CD4-positive, CD25-positive, alpha-beta regulatory T cell (primary cell): Measurements from ENCODE around the gene MGAT3. TPM values are rescaled to one million over a fixed set of nuclear protein-coding genes. Genes with fewer than 3 reads are reported as not detected.

Experiments used
- ATAC-seq, 2 donors: fragments of 150-1000 bp; cut with Tn5 transposase; one replicate each; pipeline ENCODE4 v1.10.0; 2021; ENCODE audit warnings: low read depth in 2 of 2, moderate number of reproducible peaks in 2 of 2, moderate library complexity in 1 of 2
- DNase-seq, 3 donors: peaks; one replicate each; pipeline versions ENCODE4 v3.0.0 to v3.0.0-alpha.2; 2012 to 2022; ENCODE audit warnings: mixed read lengths in 1 of 3
- H3K27ac ChIP-seq: one replicate; pipeline ENCODE4 v1.7.0; 2013; ENCODE audit warnings: mild to moderate bottlenecking, low read length; ENCODE audit not compliant: insufficient read depth, poor library complexity, severe bottlenecking
- H3K27me3 ChIP-seq: one replicate; pipeline ENCODE4 v1.7.0; 2013; ENCODE audit warnings: low read length; ENCODE audit not compliant: control insufficient read depth, insufficient read depth
- H3K36me3 ChIP-seq: one replicate; pipeline ENCODE4 v1.7.0; 2013; ENCODE audit warnings: mild to moderate bottlenecking, low read length, moderate library complexity; ENCODE audit not compliant: control insufficient read depth, insufficient read depth
- H3K4me1 ChIP-seq: 2 replicates; pipeline ENCODE4 v1.7.0; 2013; ENCODE audit warnings: mild to moderate bottlenecking, low read length; ENCODE audit not compliant: insufficient read depth, control insufficient read depth, poor library complexity, severe bottlenecking
- H3K4me3 ChIP-seq: one replicate; pipeline ENCODE4 v1.7.0; 2013; ENCODE audit warnings: low read depth, mild to moderate bottlenecking, low read length, moderate library complexity
- H3K9me3 ChIP-seq, 2 experiments: 1 replicate in 1 of 2; 2 replicates in 1 of 2; pipeline ENCODE4 v1.7.0; 2013; ENCODE audit warnings: low read length in 2 of 2, mild to moderate bottlenecking in 1 of 2, moderate library complexity in 1 of 2; ENCODE audit not compliant: control insufficient read depth in 2 of 2
- H3K27ac Mint-ChIP-seq, 3 donors: one replicate each; pipeline ENCODE4 v1.8.0; 2020 to 2022; ENCODE audit warnings: mild to moderate bottlenecking in 3 of 3, mixed read lengths in 3 of 3, moderate library complexity in 2 of 3
- H3K27me3 Mint-ChIP-seq: one replicate; pipeline ENCODE4 v1.8.0; 2022; ENCODE audit warnings: mild to moderate bottlenecking, mixed read lengths
- H3K36me3 Mint-ChIP-seq: one replicate; pipeline ENCODE4 v1.8.0; 2020; ENCODE audit warnings: mixed read lengths
- H3K4me1 Mint-ChIP-seq, 4 donors: one replicate each; pipeline ENCODE4 v1.8.0; 2020 to 2022; ENCODE audit warnings: mixed read lengths in 4 of 4, mild to moderate bottlenecking in 1 of 4
- H3K4me3 Mint-ChIP-seq, 4 donors: one replicate each; pipeline ENCODE4 v1.8.0; 2020 to 2022; ENCODE audit warnings: mild to moderate bottlenecking in 4 of 4, mixed read lengths in 4 of 4, moderate library complexity in 3 of 4
- H3K9me3 Mint-ChIP-seq, 7 donors: one replicate each; pipeline ENCODE4 v1.8.0; 2020 to 2022; ENCODE audit warnings: mixed read lengths in 7 of 7, mild to moderate bottlenecking in 3 of 7, moderate library complexity in 2 of 7
- polyA plus RNA-seq, 4 donors: library from polyadenylated mRNA; unstranded; fragments of 300-500 nt; fragmentation: Illumina TruSeq; gene quantifications; one replicate each; pipeline ENCODE4 v1.2.3, GENCODE V29; 2021
- total RNA-seq: library from RNA; stranded (reverse); gene quantifications from one replicate; pipeline ENCODE4 v1.2.3, GENCODE V29; 2022

Gene MGAT3
- total and polyA plus RNA-seq, 5 donors from 2014 or later, result 0.12 TPM; not detected in 4

DNA sequence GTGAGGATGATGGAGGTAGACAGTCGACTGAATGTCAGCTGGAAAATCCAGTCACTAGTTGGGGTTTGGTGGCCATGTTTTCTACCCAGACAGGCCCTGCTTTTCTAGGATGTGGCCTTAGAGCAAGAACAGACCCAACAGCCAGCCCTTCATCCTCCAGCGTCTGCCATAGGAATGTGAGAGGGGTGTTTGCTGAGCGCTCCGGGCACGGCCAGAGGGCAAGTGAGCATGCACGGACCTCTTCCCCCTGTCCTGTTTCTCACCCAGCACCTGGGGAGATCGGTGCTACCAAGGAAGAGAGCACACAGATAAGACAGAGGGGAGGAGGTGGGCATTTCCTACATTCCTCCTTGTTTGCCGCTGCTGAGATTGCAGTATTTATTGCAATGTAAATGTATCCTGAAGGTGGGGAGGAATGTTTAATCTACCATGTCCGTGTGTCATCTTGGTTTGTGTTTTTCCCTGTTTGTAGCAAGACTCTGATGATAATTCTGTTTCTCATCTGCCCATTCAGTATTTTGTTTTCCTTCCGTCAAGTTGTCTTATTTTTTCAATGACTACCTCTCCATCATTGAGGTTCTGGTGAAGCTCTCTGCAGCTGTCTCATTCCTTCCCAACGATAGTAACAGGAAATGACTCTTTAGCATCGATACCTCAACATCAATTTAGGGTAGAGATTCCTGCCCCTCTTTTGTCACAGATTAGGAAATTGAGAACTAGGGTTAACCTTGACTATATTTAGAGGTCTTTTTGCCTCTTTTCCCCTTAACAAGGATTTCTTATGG is 58.6 kb downstream of the MGAT3 start:
- ATAC-seq, result no peak

DNA sequence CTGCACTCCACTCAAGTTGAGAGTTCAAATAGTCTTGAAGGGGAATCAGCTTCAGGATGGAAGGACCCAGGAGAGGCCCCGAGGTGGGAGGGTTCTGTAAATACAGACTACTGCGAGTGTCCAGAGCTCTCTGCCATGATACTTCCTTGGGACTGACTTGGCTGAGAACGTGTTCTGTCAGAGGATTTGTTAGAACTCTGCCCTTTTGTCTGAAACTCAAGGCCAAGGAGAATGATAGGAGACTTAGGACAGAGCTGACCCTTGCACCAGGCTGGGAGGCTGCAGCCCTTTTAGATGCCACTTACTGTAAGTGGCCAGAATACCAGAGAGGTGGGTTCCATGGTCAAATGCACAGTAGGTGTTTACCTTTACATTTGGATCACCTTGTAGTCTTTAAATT is 60.7 kb downstream of the MGAT3 start:
- Histone ChIP-seq H3K27ac (no peak overlapping the region), H3K36me3 (peaks cover 43% of the 10 kb centered on the region), H3K4me1 (peaks cover 24% of the 10 kb centered on the region), H3K9me3 (no peaks in the 10 kb centered on the region), H3K27me3 (no peaks in the 10 kb centered on the region), H3K4me3 (no peak overlapping the region)
- DNase-seq (no peak), ATAC-seq (no peak)
- peaks cover 6% of the 10 kb centered on the region for H3K27me3 Mint-ChIP-seq
- peaks cover 8 to 39% (median 28%) of the 10 kb centered on the region in 4 donors for H3K4me1 Mint-ChIP-seq
- H3K36me3 Mint-ChIP-seq, result peaks cover 40% of the 10 kb centered on the region
- peak overlapping the region in 2 of 4 donors; percentile 15 to 31 for H3K4me3 Mint-ChIP-seq
- no peak overlapping the region for H3K27ac Mint-ChIP-seq
- peaks cover 0 to 6% (median 0%) of the 10 kb centered on the region in 7 donors for H3K9me3 Mint-ChIP-seq

More for the DNA sequence above, 58.6 kb downstream of the MGAT3 start:
- H3K27me3 Mint-ChIP-seq, result peaks cover 6% of the 10 kb centered on the region
- Histone ChIP-seq H3K4me3 (no peak overlapping the region), H3K9me3 (no peaks in the 10 kb centered on the region), H3K27ac (no peak overlapping the region), H3K27me3 (no peaks in the 10 kb centered on the region), H3K4me1 (peaks cover 9% of the 10 kb centered on the region), H3K36me3 (peaks cover 50% of the 10 kb centered on the region)
- H3K36me3 Mint-ChIP-seq, result peaks cover 34% of the 10 kb centered on the region
- H3K4me1 Mint-ChIP-seq, result peaks cover 3 to 31% (median 20%) of the 10 kb centered on the region in 4 donors
- DNase-seq, result no peak
- H3K27ac Mint-ChIP-seq, result peak overlapping the region in 1 of 3 donors; percentile 63
- peak overlapping the region in 2 of 4 donors; percentile 71 to 75 for H3K4me3 Mint-ChIP-seq
- H3K9me3 Mint-ChIP-seq, result peaks cover 0 to 2% (median 0%) of the 10 kb centered on the region in 7 donors

DNA sequence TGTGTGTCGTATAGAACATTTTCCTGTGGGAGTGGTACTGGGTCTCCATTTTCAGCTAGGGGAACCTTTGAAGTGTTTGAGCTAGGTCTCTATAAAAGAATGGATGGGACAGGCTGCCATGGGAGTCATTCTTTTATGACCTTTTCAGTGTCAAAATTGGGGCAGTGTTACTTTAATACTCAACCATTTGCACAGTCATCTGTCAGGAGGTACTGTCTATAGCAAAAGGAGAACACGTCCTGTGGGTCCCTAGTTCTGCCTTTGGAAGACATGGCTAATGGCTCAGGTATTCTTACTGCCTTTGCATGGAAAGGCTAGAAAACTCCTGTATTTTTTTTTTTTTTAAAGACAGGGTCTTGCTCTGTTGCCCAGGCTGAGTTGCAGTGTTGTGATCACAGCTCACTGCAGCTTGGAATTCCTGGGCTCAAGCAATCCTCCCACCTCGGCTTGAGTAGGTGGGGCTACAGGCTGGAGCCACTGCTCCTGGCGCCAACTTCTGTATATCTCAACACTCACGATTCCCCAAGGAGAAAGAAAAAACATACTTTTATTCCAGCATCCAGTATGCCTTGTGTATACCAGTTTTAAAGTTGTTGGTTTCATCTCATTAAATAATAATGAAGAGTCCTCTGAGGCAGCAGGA is 61.5 kb downstream of the MGAT3 start:
- Histone ChIP-seq H3K4me3 (no peak overlapping the region), H3K36me3 (peaks cover 44% of the 10 kb centered on the region), H3K27ac (no peak overlapping the region), H3K27me3 (no peaks in the 10 kb centered on the region), H3K9me3 (no peaks in the 10 kb centered on the region), H3K4me1 (peaks cover 32% of the 10 kb centered on the region)
- H3K4me3 Mint-ChIP-seq, result peak overlapping the region; percentile 91 to 96 (median 96)
- DNase-seq, result no peak
- ATAC-seq, result no peak
- peaks cover 10 to 47% (median 34%) of the 10 kb centered on the region in 4 donors for H3K4me1 Mint-ChIP-seq
- H3K27ac Mint-ChIP-seq, result peak overlapping the region in 1 of 3 donors; percentile 52
- peaks cover 0 to 6% (median 0%) of the 10 kb centered on the region in 7 donors for H3K9me3 Mint-ChIP-seq
- peaks cover 39% of the 10 kb centered on the region for H3K36me3 Mint-ChIP-seq
- peaks cover 6% of the 10 kb centered on the region for H3K27me3 Mint-ChIP-seq

DNA sequence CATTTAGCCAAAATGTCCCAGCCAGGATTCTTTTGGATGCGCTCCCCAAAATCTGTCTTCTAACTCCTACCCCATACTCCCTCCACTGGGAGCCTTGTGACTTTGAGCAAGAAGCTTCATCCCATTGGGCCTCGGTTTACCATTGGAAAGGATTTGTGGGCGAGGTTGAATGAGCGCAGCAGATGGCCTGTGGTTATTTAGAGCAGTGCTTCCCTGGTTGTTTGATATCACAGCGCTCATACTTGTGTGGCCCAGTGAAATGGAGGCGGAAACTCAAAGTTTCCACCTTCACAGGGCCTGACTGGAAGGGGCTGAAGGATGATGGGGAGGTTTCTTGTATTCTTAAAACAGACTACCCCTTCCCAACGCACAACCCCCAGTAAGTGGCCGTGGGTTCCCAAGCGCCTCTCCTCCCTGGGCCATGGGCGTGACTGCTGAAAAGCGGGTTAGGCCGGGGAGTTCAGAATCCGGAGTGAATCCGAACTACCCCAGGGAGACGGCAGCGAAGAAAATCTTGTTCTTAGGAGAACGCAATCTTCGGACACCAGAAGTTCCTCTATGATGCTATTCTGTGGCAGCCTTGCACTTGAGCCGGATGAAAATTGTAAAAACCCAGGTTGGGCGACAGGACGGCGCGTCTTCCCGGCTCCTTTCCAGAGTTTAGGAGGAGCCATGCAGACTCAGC is 62.3 kb downstream of the MGAT3 start:
- Histone ChIP-seq H3K27me3 (no peaks in the 10 kb centered on the region), H3K9me3 (no peaks in the 10 kb centered on the region), H3K36me3 (peaks cover 41% of the 10 kb centered on the region), H3K4me1 (peaks cover 41% of the 10 kb centered on the region), H3K27ac (peak overlapping the region; percentile 88), H3K4me3 (peak overlapping the region; percentile 61)
- H3K9me3 Mint-ChIP-seq, result peaks cover 0 to 6% (median 0%) of the 10 kb centered on the region in 7 donors
- peak overlapping the region; percentile 97 to 99 (median 99) for H3K27ac Mint-ChIP-seq
- H3K4me3 Mint-ChIP-seq, result peak overlapping the region; percentile 91 to 96 (median 96)
- peaks cover 30% of the 10 kb centered on the region for H3K36me3 Mint-ChIP-seq
- ATAC-seq, result no peak
- no peak for DNase-seq
- peaks cover 6% of the 10 kb centered on the region for H3K27me3 Mint-ChIP-seq
- H3K4me1 Mint-ChIP-seq, result peaks cover 10 to 52% (median 37%) of the 10 kb centered on the region in 4 donors

DNA sequence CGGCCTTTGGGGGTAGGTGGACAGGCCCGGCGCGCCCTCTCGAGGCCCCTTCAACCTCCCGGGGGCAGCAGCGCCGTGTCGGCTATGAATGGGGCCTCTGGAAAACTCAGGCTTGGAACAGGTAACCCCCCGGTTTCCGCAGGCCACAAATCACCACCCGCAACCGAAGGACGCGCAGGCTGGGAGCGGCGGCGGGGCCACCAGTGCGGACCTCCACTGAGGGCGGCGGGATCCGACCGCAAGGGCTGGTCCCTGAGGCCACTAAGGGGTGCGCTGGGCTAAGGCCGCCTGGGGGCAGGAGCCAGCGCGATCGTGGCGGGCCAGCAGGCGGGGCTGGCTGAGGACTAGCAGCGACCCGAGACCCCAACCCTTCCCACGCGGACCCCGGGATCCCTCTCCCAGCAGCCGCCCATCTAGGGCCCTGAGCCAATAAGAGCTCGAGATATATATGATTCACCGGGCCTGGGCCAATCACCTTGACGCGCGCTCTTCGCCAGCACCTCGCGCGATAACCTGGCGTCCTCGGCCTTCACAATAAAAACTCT is 62.9 kb downstream of the MGAT3 start:
- peaks cover 24% of the 10 kb centered on the region for H3K36me3 Mint-ChIP-seq
- Histone ChIP-seq H3K27me3 (no peaks in the 10 kb centered on the region), H3K36me3 (peaks cover 42% of the 10 kb centered on the region), H3K27ac (peak overlapping the region; percentile 88), H3K9me3 (no peaks in the 10 kb centered on the region), H3K4me1 (peaks cover 45% of the 10 kb centered on the region), H3K4me3 (peak overlapping the region; percentile 92)
- DNase-seq (peak in 2 of 3 donors; percentile 94 to 99), ATAC-seq (peak; percentile 94 to 95)
- H3K27ac Mint-ChIP-seq, result peak overlapping the region; percentile 97 to 99 (median 99)
- H3K4me1 Mint-ChIP-seq, result peaks cover 6 to 52% (median 36%) of the 10 kb centered on the region in 4 donors
- peak overlapping the region; percentile 91 to 96 (median 96) for H3K4me3 Mint-ChIP-seq
- H3K9me3 Mint-ChIP-seq, result peaks cover 0 to 6% (median 0%) of the 10 kb centered on the region in 7 donors
- H3K27me3 Mint-ChIP-seq, result peaks cover 6% of the 10 kb centered on the region

GRCh38 chr22:39520226-39521105 is 63.7 kb downstream of the MGAT3 start, which contains the start of gene ATF4:
TSS of gene ATF4 (plus strand) at chr22:39520562. CDS start at chr22:39521446, 884 bp downstream.
- ATAC-seq (peak; percentile 49 to 50), DNase-seq (peak; percentile 78 to 97 (median 83))
- H3K4me3 Mint-ChIP-seq, result peak within 1 kb of the TSS; percentile 91 to 96 (median 96)
- Histone ChIP-seq H3K9me3 (no peaks in the 10 kb centered on the region), H3K27me3 (no peaks in the 10 kb centered on the region), H3K27ac (peak within 1 kb of the TSS; percentile 88), H3K36me3 (peaks cover 36% of the 10 kb centered on the region), H3K4me3 (peak within 1 kb of the TSS; percentile 92), H3K4me1 (peaks cover 45% of the 10 kb centered on the region)
- H3K27me3 Mint-ChIP-seq, result peaks cover 6% of the 10 kb centered on the region
- peaks cover 0 to 6% (median 0%) of the 10 kb centered on the region in 7 donors for H3K9me3 Mint-ChIP-seq
- H3K36me3 Mint-ChIP-seq, result peaks cover 23% of the 10 kb centered on the region
- peak within 1 kb of the TSS; percentile 97 to 99 (median 99) for H3K27ac Mint-ChIP-seq
- peaks cover 6 to 59% (median 39%) of the 10 kb centered on the region in 4 donors for H3K4me1 Mint-ChIP-seq
